Liver (tissue), 9 donors: ENCODE results near the gene CHDH. TPM values are rescaled to one million over a fixed set of nuclear protein-coding genes. Genes with fewer than 3 reads are reported as not detected.

Source experiments
- DNase-seq: peaks from one replicate; pipeline ENCODE4 v3.0.0-alpha.2; 2017; ENCODE audit warnings: low spot score
- H3K27ac ChIP-seq, 2 donors: one replicate each; pipeline ENCODE4 v1.7.0; 2013; ENCODE audit warnings: inconsistent platforms in 2 of 2, low read length in 2 of 2, control low read depth in 1 of 2, low read depth in 1 of 2, mild to moderate bottlenecking in 1 of 2
- H3K27me3 ChIP-seq, 4 donors: one replicate each; pipeline versions ENCODE4 v1.6.1 to v1.7.0; 2013; ENCODE audit warnings: low read length in 3 of 4, inconsistent platforms in 1 of 4, mild to moderate bottlenecking in 1 of 4, moderate library complexity in 1 of 4; ENCODE audit not compliant: control insufficient read depth in 4 of 4, insufficient read depth in 4 of 4
- H3K36me3 ChIP-seq, 4 donors: one replicate each; pipeline versions ENCODE4 v1.6.1 to v1.7.0; 2013; ENCODE audit warnings: low read length in 3 of 4, mild to moderate bottlenecking in 3 of 4, low read depth in 1 of 4, moderate library complexity in 1 of 4; ENCODE audit not compliant: control insufficient read depth in 4 of 4, insufficient read depth in 3 of 4
- H3K4me1 ChIP-seq, 4 donors: one replicate each; pipeline versions ENCODE4 v1.6.1 to v1.7.0; 2013; ENCODE audit warnings: low read length in 3 of 4, mild to moderate bottlenecking in 3 of 4, moderate library complexity in 1 of 4; ENCODE audit not compliant: control insufficient read depth in 4 of 4, insufficient read depth in 4 of 4
- H3K4me3 ChIP-seq, 3 donors: one replicate each; pipeline versions ENCODE4 v1.6.1 to v1.7.0; 2013; ENCODE audit warnings: low read length in 3 of 3, control low read depth in 1 of 3, low read depth in 1 of 3, mild to moderate bottlenecking in 1 of 3
- H3K9ac ChIP-seq, 2 donors: one replicate each; pipeline ENCODE4 v1.7.0; 2013; ENCODE audit warnings: low read length in 2 of 2, mild to moderate bottlenecking in 2 of 2, moderate library complexity in 2 of 2, control low read depth in 1 of 2, low read depth in 1 of 2
- H3K9me3 ChIP-seq, 4 donors: one replicate each; pipeline versions ENCODE4 v1.6.1 to v1.7.0; 2013; ENCODE audit warnings: low read length in 3 of 4; ENCODE audit not compliant: control insufficient read depth in 4 of 4
- EGR1 ChIP-seq, 2 donors: IDR thresholded peaks; 2 replicates each; pipeline ENCODE4 v1.6.1; 2016 to 2018; ENCODE audit warnings: antibody characterized with exemption in 2 of 2, low read depth in 2 of 2
- FOXA1 ChIP-seq: IDR thresholded peaks from 2 replicates; pipeline ENCODE4 v1.6.1; 2016; ENCODE audit warnings: antibody characterized with exemption
- FOXA2 ChIP-seq: IDR thresholded peaks from 2 replicates; pipeline ENCODE4 v1.6.1; 2016; ENCODE audit warnings: antibody characterized with exemption
- GABPA ChIP-seq, 2 donors: IDR thresholded peaks in 1 of 2; conservative IDR thresholded peaks in 1 of 2; 2 replicates each; pipeline ENCODE4 v1.6.1; 2016; ENCODE audit warnings: antibody characterized with exemption in 2 of 2, mild to moderate bottlenecking in 1 of 2, moderate library complexity in 1 of 2
- HNF4A ChIP-seq, 2 donors: conservative IDR thresholded peaks; 2 replicates each; pipeline ENCODE4 v1.6.1; 2016; ENCODE audit warnings: antibody characterized with exemption in 2 of 2, mild to moderate bottlenecking in 2 of 2
- HNF4G ChIP-seq: IDR thresholded peaks from 2 replicates; pipeline ENCODE4 v1.6.1; 2016; ENCODE audit warnings: antibody characterized with exemption
- JUND ChIP-seq, 2 donors: IDR thresholded peaks; 2 replicates each; pipeline ENCODE4 v1.6.1; 2016; ENCODE audit warnings: antibody characterized with exemption in 2 of 2
- NR2F2 ChIP-seq: IDR thresholded peaks from 2 replicates; pipeline ENCODE4 v1.6.1; 2016; ENCODE audit warnings: antibody characterized with exemption
- RAD21 ChIP-seq, 2 donors: IDR thresholded peaks; 2 replicates each; pipeline ENCODE4 v1.6.1; 2016; ENCODE audit warnings: antibody characterized with exemption in 2 of 2, mild to moderate bottlenecking in 2 of 2
- RXRA ChIP-seq, 2 donors: IDR thresholded peaks; 2 replicates each; pipeline ENCODE4 v1.6.1; 2017 to 2018; ENCODE audit warnings: antibody characterized with exemption in 2 of 2, mild to moderate bottlenecking in 1 of 2
- SP1 ChIP-seq: IDR thresholded peaks from 2 replicates; pipeline ENCODE4 v1.6.1; 2018; ENCODE audit warnings: antibody characterized with exemption, mild to moderate bottlenecking
- TAF1 ChIP-seq: conservative IDR thresholded peaks from 2 replicates; pipeline ENCODE4 v1.6.1; 2016; ENCODE audit warnings: antibody characterized with exemption, mild to moderate bottlenecking
- YY1 ChIP-seq: IDR thresholded peaks from 2 replicates; pipeline ENCODE4 v1.6.1; 2016; ENCODE audit warnings: antibody characterized with exemption, mild to moderate bottlenecking
- WGBS: extraction: QIAGEN DNeasy Blood & Tissue Kit; methylation state at CpG from one replicate; pipeline ENCODE4 v1.1.7; 2013; 5-methylcytosine and 5-hydroxymethylcytosine counted together
- polyA plus RNA-seq, 2 donors: library from polyadenylated mRNA; stranded (reverse) in 1 of 2; unstranded in 1 of 2; fragments of 200-250 nt in 1 of 2; fragments of >200 nt in 1 of 2; fragmentation: Nextera tagmentation in 1 of 2; extraction: Ambion mirVana in 1 of 2; gene quantifications; one replicate each; pipeline versions ENCODE4 v1.2.1 to v1.2.3, GENCODE V29; 2013 to 2015
- total RNA-seq, 2 donors: library from RNA; depleted of rRNA; stranded (reverse); fragments of >200 nt; gene quantifications; one replicate each; pipeline ENCODE4 v1.2.3, GENCODE V29; 2014
- TF ChIP-seq, protein P1 (sequence below): IDR thresholded peaks from 2 replicates; pipeline ENCODE4 v1.6.1; 2016; ENCODE audit warnings: antibody characterized with exemption, mild to moderate bottlenecking
- TF ChIP-seq, protein P2 (sequence below): IDR thresholded peaks from 2 replicates; pipeline ENCODE4 v1.6.1; 2016; ENCODE audit warnings: antibody characterized with exemption
- TF ChIP-seq, protein P3 (sequence below): IDR thresholded peaks from 2 replicates; pipeline ENCODE4 v1.6.1; 2016; ENCODE audit warnings: antibody characterized with exemption
- TF ChIP-seq, protein P4 (sequence below): fragments of 150-350 bp; IDR thresholded peaks from 2 replicates; pipeline ENCODE4 v1.5.1; 2017; ENCODE audit warnings: improper control_type of control experiment, low read depth, low read length; ENCODE audit not compliant: missing input control
- TF ChIP-seq, protein P5 (sequence below): IDR thresholded peaks from 2 replicates; pipeline ENCODE4 v1.6.1; 2016; ENCODE audit warnings: antibody characterized with exemption
- donor health status: healthy.
- donor health status: healthy.
- donor health status: healthy.
- donor health status: healthy.
- donor health status: healthy.

Gene CHDH
- total and polyA plus RNA-seq, 4 donors = 9.1 to 34.0 (median 21.2) TPM

DNA sequence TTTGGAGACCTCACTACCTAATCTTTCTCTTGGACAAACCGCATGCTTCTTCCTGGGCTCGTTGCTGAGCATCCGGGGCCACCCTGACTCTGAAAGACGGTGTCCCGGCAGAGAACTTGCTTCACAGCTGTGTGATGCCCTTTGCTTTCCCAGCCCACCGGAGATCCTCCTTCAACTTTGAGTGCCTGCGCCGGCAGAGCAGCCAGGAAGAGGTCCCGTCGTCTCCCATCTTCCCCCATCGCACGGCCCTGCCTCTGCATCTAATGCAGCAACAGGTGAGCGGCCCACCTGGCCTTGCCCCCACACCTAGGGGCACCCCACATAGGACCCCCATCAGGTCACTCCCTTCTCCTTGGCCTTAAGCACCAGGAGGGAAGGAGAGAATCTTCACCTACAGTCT, 37.7 kb downstream of the CHDH start:
- Histone ChIP-seq H3K4me3 (no peak overlapping the region), H3K4me1 (peaks cover 0 to 6% (median 2%) of the 10 kb centered on the region in 4 donors), H3K27me3 (no peaks in the 10 kb centered on the region), H3K9me3 (no peaks in the 10 kb centered on the region), H3K27ac (no peak overlapping the region), H3K9ac (no peak overlapping the region), H3K36me3 (no peaks in the 10 kb centered on the region)
- 96% methylated on average over 13 of the region's 13 CpGs for WGBS
- TF ChIP-seq HNF4G (no peak), FOXA2 (no peak), HNF4A (conservative IDR thresholded peaks at IDR 0.05) (no peak), GABPA (IDR thresholded peaks at IDR 0.05 in 1 of 2, conservative IDR thresholded peaks at IDR 0.05 in 1 of 2) (no peak), NR2F2 (no peak), JUND (IDR thresholded peaks at IDR 0.05) (no peak), SP1 (no peak), FOXA1 (no peak), YY1 (no peak)
- TF ChIP-seq, protein P1, sequence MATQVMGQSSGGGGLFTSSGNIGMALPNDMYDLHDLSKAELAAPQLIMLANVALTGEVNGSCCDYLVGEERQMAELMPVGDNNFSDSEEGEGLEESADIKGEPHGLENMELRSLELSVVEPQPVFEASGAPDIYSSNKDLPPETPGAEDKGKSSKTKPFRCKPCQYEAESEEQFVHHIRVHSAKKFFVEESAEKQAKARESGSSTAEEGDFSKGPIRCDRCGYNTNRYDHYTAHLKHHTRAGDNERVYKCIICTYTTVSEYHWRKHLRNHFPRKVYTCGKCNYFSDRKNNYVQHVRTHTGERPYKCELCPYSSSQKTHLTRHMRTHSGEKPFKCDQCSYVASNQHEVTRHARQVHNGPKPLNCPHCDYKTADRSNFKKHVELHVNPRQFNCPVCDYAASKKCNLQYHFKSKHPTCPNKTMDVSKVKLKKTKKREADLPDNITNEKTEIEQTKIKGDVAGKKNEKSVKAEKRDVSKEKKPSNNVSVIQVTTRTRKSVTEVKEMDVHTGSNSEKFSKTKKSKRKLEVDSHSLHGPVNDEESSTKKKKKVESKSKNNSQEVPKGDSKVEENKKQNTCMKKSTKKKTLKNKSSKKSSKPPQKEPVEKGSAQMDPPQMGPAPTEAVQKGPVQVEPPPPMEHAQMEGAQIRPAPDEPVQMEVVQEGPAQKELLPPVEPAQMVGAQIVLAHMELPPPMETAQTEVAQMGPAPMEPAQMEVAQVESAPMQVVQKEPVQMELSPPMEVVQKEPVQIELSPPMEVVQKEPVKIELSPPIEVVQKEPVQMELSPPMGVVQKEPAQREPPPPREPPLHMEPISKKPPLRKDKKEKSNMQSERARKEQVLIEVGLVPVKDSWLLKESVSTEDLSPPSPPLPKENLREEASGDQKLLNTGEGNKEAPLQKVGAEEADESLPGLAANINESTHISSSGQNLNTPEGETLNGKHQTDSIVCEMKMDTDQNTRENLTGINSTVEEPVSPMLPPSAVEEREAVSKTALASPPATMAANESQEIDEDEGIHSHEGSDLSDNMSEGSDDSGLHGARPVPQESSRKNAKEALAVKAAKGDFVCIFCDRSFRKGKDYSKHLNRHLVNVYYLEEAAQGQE = no peak
- TF ChIP-seq, protein P2, sequence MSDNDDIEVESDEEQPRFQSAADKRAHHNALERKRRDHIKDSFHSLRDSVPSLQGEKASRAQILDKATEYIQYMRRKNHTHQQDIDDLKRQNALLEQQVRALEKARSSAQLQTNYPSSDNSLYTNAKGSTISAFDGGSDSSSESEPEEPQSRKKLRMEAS = no peak
- TF ChIP-seq, protein P3, sequence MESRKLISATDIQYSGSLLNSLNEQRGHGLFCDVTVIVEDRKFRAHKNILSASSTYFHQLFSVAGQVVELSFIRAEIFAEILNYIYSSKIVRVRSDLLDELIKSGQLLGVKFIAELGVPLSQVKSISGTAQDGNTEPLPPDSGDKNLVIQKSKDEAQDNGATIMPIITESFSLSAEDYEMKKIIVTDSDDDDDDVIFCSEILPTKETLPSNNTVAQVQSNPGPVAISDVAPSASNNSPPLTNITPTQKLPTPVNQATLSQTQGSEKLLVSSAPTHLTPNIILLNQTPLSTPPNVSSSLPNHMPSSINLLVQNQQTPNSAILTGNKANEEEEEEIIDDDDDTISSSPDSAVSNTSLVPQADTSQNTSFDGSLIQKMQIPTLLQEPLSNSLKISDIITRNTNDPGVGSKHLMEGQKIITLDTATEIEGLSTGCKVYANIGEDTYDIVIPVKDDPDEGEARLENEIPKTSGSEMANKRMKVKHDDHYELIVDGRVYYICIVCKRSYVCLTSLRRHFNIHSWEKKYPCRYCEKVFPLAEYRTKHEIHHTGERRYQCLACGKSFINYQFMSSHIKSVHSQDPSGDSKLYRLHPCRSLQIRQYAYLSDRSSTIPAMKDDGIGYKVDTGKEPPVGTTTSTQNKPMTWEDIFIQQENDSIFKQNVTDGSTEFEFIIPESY = no peak
- TF ChIP-seq, protein P4, sequence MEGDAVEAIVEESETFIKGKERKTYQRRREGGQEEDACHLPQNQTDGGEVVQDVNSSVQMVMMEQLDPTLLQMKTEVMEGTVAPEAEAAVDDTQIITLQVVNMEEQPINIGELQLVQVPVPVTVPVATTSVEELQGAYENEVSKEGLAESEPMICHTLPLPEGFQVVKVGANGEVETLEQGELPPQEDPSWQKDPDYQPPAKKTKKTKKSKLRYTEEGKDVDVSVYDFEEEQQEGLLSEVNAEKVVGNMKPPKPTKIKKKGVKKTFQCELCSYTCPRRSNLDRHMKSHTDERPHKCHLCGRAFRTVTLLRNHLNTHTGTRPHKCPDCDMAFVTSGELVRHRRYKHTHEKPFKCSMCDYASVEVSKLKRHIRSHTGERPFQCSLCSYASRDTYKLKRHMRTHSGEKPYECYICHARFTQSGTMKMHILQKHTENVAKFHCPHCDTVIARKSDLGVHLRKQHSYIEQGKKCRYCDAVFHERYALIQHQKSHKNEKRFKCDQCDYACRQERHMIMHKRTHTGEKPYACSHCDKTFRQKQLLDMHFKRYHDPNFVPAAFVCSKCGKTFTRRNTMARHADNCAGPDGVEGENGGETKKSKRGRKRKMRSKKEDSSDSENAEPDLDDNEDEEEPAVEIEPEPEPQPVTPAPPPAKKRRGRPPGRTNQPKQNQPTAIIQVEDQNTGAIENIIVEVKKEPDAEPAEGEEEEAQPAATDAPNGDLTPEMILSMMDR = no peak
- DNase-seq = no peak

DNA sequence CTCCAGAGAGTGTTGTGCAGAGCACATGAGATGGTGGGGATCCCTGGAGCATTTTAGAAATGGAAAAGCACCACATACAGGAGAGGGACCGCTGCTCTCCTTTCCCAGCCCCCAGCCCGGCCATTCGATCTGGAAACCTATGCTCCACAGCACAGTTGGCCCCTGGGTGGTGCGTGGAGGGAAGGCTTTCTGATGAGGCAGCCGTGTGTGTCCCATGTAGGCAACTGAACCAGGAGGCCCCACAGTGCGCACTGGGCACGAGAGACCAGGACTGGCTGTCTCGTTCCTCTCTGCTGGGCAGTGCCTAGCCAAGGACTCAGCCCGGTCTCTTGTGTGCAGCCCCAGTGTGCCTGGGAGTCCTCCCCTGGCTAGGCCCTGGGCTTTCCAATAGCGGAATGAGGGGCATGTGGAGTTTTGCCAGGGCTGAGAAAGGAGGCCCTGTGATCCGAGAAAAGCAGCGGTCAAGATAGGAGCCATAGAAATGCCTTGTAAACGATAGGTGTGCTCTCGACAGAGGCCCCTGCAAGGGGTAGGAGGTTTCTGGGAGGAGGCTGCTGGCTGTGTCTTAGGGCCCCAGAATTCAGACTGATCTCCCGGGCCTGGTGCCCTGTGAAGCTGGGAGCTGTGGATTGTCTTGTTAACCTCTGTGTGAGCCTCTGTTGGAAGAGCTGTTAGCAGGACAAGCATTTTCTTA, 39.0 kb downstream of the CHDH start:
- no peak for DNase-seq
- Histone ChIP-seq H3K9ac (no peak overlapping the region), H3K27ac (no peak overlapping the region), H3K9me3 (no peaks in the 10 kb centered on the region), H3K27me3 (no peaks in the 10 kb centered on the region), H3K4me1 (peaks cover 0 to 6% (median 2%) of the 10 kb centered on the region in 4 donors), H3K4me3 (no peak overlapping the region), H3K36me3 (no peaks in the 10 kb centered on the region)
- WGBS = 88% methylated on average over 15 of the region's 15 CpGs
- TF ChIP-seq HNF4G (no peak), SP1 (no peak), NR2F2 (no peak), FOXA2 (no peak), TAF1 (no peak), YY1 (no peak), GABPA (IDR thresholded peaks at IDR 0.05 in 1 of 2, conservative IDR thresholded peaks at IDR 0.05 in 1 of 2) (no peak), RAD21 (IDR thresholded peaks at IDR 0.05) (no peak), EGR1 (IDR thresholded peaks at IDR 0.05; ENCODE audit: low read depth in 2 of 2) (no peak), RXRA (IDR thresholded peaks at IDR 0.05) (no peak), FOXA1 (no peak), JUND (IDR thresholded peaks at IDR 0.05) (no peak)
- TF ChIP-seq, protein P2 = no peak
- TF ChIP-seq, protein P5, sequence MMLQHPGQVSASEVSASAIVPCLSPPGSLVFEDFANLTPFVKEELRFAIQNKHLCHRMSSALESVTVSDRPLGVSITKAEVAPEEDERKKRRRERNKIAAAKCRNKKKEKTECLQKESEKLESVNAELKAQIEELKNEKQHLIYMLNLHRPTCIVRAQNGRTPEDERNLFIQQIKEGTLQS = no peak
- TF ChIP-seq, protein P3 = no peak
